H1 (cell line): ENCODE measurements around the gene CCT5. TPM values are rescaled to one million over a fixed set of nuclear protein-coding genes. Genes with fewer than 3 reads are reported as not detected.

Experiments
- FOSL1 ChIP-seq: IDR thresholded peaks from 2 replicates; pipeline ENCODE4 v1.6.1; 2011; ENCODE audit warnings: mild to moderate bottlenecking, low read depth, low read length, moderate library complexity; ENCODE audit not compliant: insufficient read depth
- GTF2F1 ChIP-seq: IDR thresholded peaks from 2 replicates; pipeline ENCODE4 v1.6.1; 2012; ENCODE audit warnings: low read depth, low read length, improper control_type of control experiment, borderline replicate concordance
- polyA plus RNA-seq, 7 experiments: library from polyadenylated mRNA; depleted of rRNA in 3 of 7; stranded (reverse) in 5 of 7; unstranded in 2 of 7; fragments of >200 nt in 5 of 7; fragments of 200-250 nt in 2 of 7; gene quantifications; 1 replicate in 5 of 7; 2 replicates in 1 of 7; 4 replicates in 1 of 7; pipeline versions ENCODE4 v1.2.1 to v1.2.3, GENCODE V29; 2011 to 2013; ENCODE audit warnings: missing spikeins in 2 of 7, mixed read lengths in 2 of 7
- total RNA-seq: library from RNA; stranded (reverse); fragmentation: NEBNext Ultra II Directional; extraction: Animal tissue kit (Norgen Biotek cat#: 25700); gene quantifications from 2 replicates; pipeline ENCODE4 v1.2.1, GENCODE V29; 2021

The CCT5 gene
- total and polyA plus RNA-seq, 2 of the 8 experiments (the other 6 are each of a cell fraction or from before 2014, with no cell fraction given): 425 to 549 TPM

DNA sequence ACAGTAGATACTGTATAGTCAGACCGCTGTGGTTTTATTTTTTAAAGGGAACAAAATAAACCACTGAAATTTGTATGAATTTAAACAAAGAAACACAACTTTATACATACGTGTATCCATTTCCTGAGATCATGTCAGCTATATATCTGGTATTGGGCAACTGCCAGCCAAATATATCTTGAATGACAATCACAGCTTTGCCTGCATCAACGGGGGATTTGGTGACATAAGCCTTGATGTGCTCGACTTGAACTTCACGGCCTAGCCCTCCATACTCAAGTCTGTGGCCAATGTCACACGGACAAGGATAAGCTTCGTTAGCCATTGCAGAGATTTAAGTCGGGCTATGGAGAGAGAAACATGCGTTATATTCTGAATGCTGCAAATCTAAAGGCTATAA, 40.4 kb downstream of the CCT5 start (continued):
- no peak for TF ChIP-seq FOSL1
- TF ChIP-seq GTF2F1: no peak
